NCI-H1694 (cell line): Measurements from ENCODE around the gene LMBR1.

ENCODE experiments used
- DNase-seq: peaks from one replicate; lab custom pipeline; 2025; lab: John Stamatoyannopoulos, UW

LMBR1 gene

GRCh38 chr7:156692849-156693248 is 200.1 kb downstream of the LMBR1 start:
- DNase-seq = no peak

GRCh38 chr7:156691764-156692163 is 201.2 kb downstream of the LMBR1 start:
- no peak for DNase-seq

GRCh38 chr7:156684661-156685060 is 208.3 kb downstream of the LMBR1 start:
- DNase-seq = no peak

- no peak for DNase-seq
These were observed 208.7 kb downstream of the LMBR1 start for GRCh38 chr7:156684251-156684650.

- DNase-seq = no peak
These were observed 210.1 kb downstream of the LMBR1 start for GRCh38 chr7:156682928-156683327.

- no peak for DNase-seq
These were observed 212.7 kb downstream of the LMBR1 start for GRCh38 chr7:156680281-156680680.

- no peak for DNase-seq
These were observed 215.5 kb downstream of the LMBR1 start for GRCh38 chr7:156677374-156678054.

- no peak for DNase-seq
These were observed 216.7 kb downstream of the LMBR1 start for GRCh38 chr7:156676263-156676662.

- no peak for DNase-seq
These were observed 217.3 kb downstream of the LMBR1 start for GRCh38 chr7:156675721-156676120.

GRCh38 chr7:156673902-156674301 is 219.1 kb downstream of the LMBR1 start:
- no peak for DNase-seq

GRCh38 chr7:156673454-156673853 is 219.5 kb downstream of the LMBR1 start:
- DNase-seq = no peak

- no peak for DNase-seq
These were observed 223.8 kb downstream of the LMBR1 start for GRCh38 chr7:156669035-156669828.

- no peak for DNase-seq
These were observed 224.7 kb downstream of the LMBR1 start for GRCh38 chr7:156668130-156668741.

GRCh38 chr7:156667110-156667426 is 225.9 kb downstream of the LMBR1 start:
- DNase-seq = no peak

- no peak for DNase-seq
These were observed 226.4 kb downstream of the LMBR1 start for GRCh38 chr7:156666368-156667109.

GRCh38 chr7:156665101-156665500 is 227.9 kb downstream of the LMBR1 start:
- DNase-seq = no peak

- no peak for DNase-seq
These were observed 230.7 kb downstream of the LMBR1 start for GRCh38 chr7:156662277-156662676.

- DNase-seq = no peak
These were observed 231.3 kb downstream of the LMBR1 start for GRCh38 chr7:156661637-156662036.

- no peak for DNase-seq
These were observed 233.0 kb downstream of the LMBR1 start for GRCh38 chr7:156659961-156660360.

- no peak for DNase-seq
These were observed 233.8 kb downstream of the LMBR1 start for GRCh38 chr7:156659203-156659602.

- DNase-seq = no peak
These were observed 235.3 kb downstream of the LMBR1 start for GRCh38 chr7:156657681-156658080.

GRCh38 chr7:156656598-156656997 is 236.4 kb downstream of the LMBR1 start:
- DNase-seq = no peak

GRCh38 chr7:156655983-156656382 is 237.0 kb downstream of the LMBR1 start:
- no peak for DNase-seq
